HUES48 (cell line): Measurements from ENCODE around the gene ADAMTS2.

Experiments used
- H3K27ac ChIP-seq: one replicate; pipeline ENCODE4 v1.7.0; 2013; ENCODE audit warnings: low read depth, low read length, inconsistent platforms
- H3K27me3 ChIP-seq: 2 replicates; pipeline ENCODE4 v1.6.1; 2013; ENCODE audit warnings: mild to moderate bottlenecking, low read length; ENCODE audit not compliant: control insufficient read depth, insufficient read depth
- H3K36me3 ChIP-seq: 2 replicates; pipeline ENCODE4 v1.6.1; 2013; ENCODE audit warnings: low read length; ENCODE audit not compliant: control insufficient read depth, insufficient read depth
- H3K4me1 ChIP-seq: 2 replicates; pipeline ENCODE4 v1.6.1; 2013; ENCODE audit warnings: mild to moderate bottlenecking, low read length; ENCODE audit not compliant: control insufficient read depth, insufficient read depth
- H3K4me3 ChIP-seq: 2 replicates; pipeline ENCODE4 v1.5.1; 2013; ENCODE audit warnings: mild to moderate bottlenecking, low read depth, low read length
- H3K9ac ChIP-seq: 2 replicates; pipeline ENCODE4 v1.6.1; 2013; ENCODE audit warnings: mild to moderate bottlenecking, low read depth, low read length, moderate library complexity
- H3K9me3 ChIP-seq: 2 replicates; pipeline ENCODE4 v1.6.1; 2013; ENCODE audit warnings: low read length; ENCODE audit not compliant: control insufficient read depth, insufficient read depth

ADAMTS2 gene

GRCh38 chr5:179322071-179323025 lies 22.9 kb downstream of the ADAMTS2 start:
- peaks cover 9% of the 10 kb centered on the region for H3K27me3 ChIP-seq
- H3K9me3 ChIP-seq, result no peaks in the 10 kb centered on the region
- no peak overlapping the region for H3K27ac ChIP-seq
- H3K4me1 ChIP-seq, result peaks cover 9% of the 10 kb centered on the region; the same call in 1 of the 2 replicates
- H3K4me3 ChIP-seq, result no peak overlapping the region
- H3K9ac ChIP-seq, result no peak overlapping the region
- no peaks in the 10 kb centered on the region for H3K36me3 ChIP-seq

GRCh38 chr5:179321206-179321987 lies 23.9 kb downstream of the ADAMTS2 start:
- Histone ChIP-seq H3K27me3 (no peaks in the 10 kb centered on the region), H3K9me3 (no peaks in the 10 kb centered on the region), H3K27ac (no peak overlapping the region), H3K4me3 (no peak overlapping the region), H3K9ac (no peak overlapping the region), H3K36me3 (no peaks in the 10 kb centered on the region), H3K4me1 (0 out of 2 replicates have a peak, but pooled peaks cover 4% of the 10 kb centered on the region)

- Histone ChIP-seq H3K4me1 (no peaks in the 10 kb centered on the region), H3K4me3 (no peak overlapping the region), H3K36me3 (no peaks in the 10 kb centered on the region), H3K9me3 (no peaks in the 10 kb centered on the region), H3K27ac (no peak overlapping the region), H3K27me3 (no peaks in the 10 kb centered on the region), H3K9ac (no peak overlapping the region)
Measured at GRCh38 chr5:179319741-179320281, 25.4 kb downstream of the ADAMTS2 start.

- no peak overlapping the region for H3K4me3 ChIP-seq
- no peak overlapping the region for H3K9ac ChIP-seq
- no peaks in the 10 kb centered on the region for H3K9me3 ChIP-seq
- H3K27me3 ChIP-seq, result no peaks in the 10 kb centered on the region
- H3K27ac ChIP-seq, result no peak overlapping the region
- no peaks in the 10 kb centered on the region for H3K36me3 ChIP-seq
- no peaks in the 10 kb centered on the region for H3K4me1 ChIP-seq
Measured at GRCh38 chr5:179319123-179319522, 26.1 kb downstream of the ADAMTS2 start.

- no peaks in the 10 kb centered on the region for H3K36me3 ChIP-seq
- no peak overlapping the region for H3K4me3 ChIP-seq
- no peaks in the 10 kb centered on the region for H3K4me1 ChIP-seq
- no peak overlapping the region for H3K9ac ChIP-seq
- no peaks in the 10 kb centered on the region for H3K9me3 ChIP-seq
- H3K27me3 ChIP-seq, result no peaks in the 10 kb centered on the region
- no peak overlapping the region for H3K27ac ChIP-seq
Measured at GRCh38 chr5:179318221-179318955, 26.9 kb downstream of the ADAMTS2 start.

- Histone ChIP-seq H3K36me3 (no peaks in the 10 kb centered on the region), H3K27ac (no peak overlapping the region), H3K4me3 (no peak overlapping the region), H3K27me3 (no peaks in the 10 kb centered on the region), H3K9me3 (no peaks in the 10 kb centered on the region), H3K4me1 (no peaks in the 10 kb centered on the region), H3K9ac (no peak overlapping the region)
Measured at GRCh38 chr5:179317411-179318220, 27.6 kb downstream of the ADAMTS2 start.

- no peaks in the 10 kb centered on the region for H3K27me3 ChIP-seq
- H3K36me3 ChIP-seq, result no peaks in the 10 kb centered on the region
- no peak overlapping the region for H3K4me3 ChIP-seq
- no peak overlapping the region for H3K9ac ChIP-seq
- H3K27ac ChIP-seq, result no peak overlapping the region
- H3K9me3 ChIP-seq, result no peaks in the 10 kb centered on the region
- H3K4me1 ChIP-seq, result no peaks in the 10 kb centered on the region
Measured at GRCh38 chr5:179316982-179317381, 28.3 kb downstream of the ADAMTS2 start.

- Histone ChIP-seq H3K9ac (no peak overlapping the region), H3K4me3 (no peak overlapping the region), H3K4me1 (no peaks in the 10 kb centered on the region), H3K27ac (no peak overlapping the region), H3K27me3 (no peaks in the 10 kb centered on the region), H3K36me3 (no peaks in the 10 kb centered on the region), H3K9me3 (no peaks in the 10 kb centered on the region)
Measured at GRCh38 chr5:179316111-179316551, 29.1 kb downstream of the ADAMTS2 start.

GRCh38 chr5:179315356-179315890 lies 29.8 kb downstream of the ADAMTS2 start:
- Histone ChIP-seq H3K9ac (no peak overlapping the region), H3K4me3 (no peak overlapping the region), H3K9me3 (no peaks in the 10 kb centered on the region), H3K27ac (no peak overlapping the region), H3K27me3 (no peaks in the 10 kb centered on the region), H3K4me1 (no peaks in the 10 kb centered on the region), H3K36me3 (no peaks in the 10 kb centered on the region)
